ENCODE results near the gene PCSK6.

GRCh38 chr15:101441696-101442095 lies 47.8 kb downstream of the PCSK6 start:
- TF ChIP-seq SP1 (IDR thresholded peaks at IDR 0.05) (no peak), TARDBP (IDR thresholded peaks at IDR 0.05) (no peak), FOXK2 (IDR thresholded peaks at IDR 0.05) (no peak), ARNT (IDR thresholded peaks at IDR 0.05) (no peak), PKNOX1 (IDR thresholded peaks at IDR 0.05) (no peak), BHLHE40 (IDR thresholded peaks at IDR 0.05; ENCODE audit: borderline replicate concordance) (no peak), FOXM1 (IDR thresholded peaks at IDR 0.05; ENCODE audit: borderline replicate concordance) (no peak), FOXA1 (IDR thresholded peaks at IDR 0.05) (no peak), NFRKB (IDR thresholded peaks at IDR 0.05) (no peak), LEF1 (IDR thresholded peaks at IDR 0.05; ENCODE audit: borderline replicate concordance) (no peak), ZNF384 (IDR thresholded peaks at IDR 0.05) (no peak), ELF4 (IDR thresholded peaks at IDR 0.05) (no peak), L3MBTL2 (conservative IDR thresholded peaks at IDR 0.05) (no peak), SUZ12 (IDR thresholded peaks at IDR 0.05) (no peak)
